Aorta (tissue), 4 donors: ENCODE data around the gene EMC6. TPM values are rescaled to one million over a fixed set of nuclear protein-coding genes. Genes with fewer than 3 reads are reported as not detected.

Experiments used
- polyA plus RNA-seq, 2 donors: library from polyadenylated mRNA; stranded (reverse); fragments of 200-250 nt; gene quantifications; one replicate each; pipeline ENCODE4 v1.2.3, GENCODE V29; 2013
- total RNA-seq, 2 donors: library from RNA; stranded (reverse); fragmentation: NEBNext Ultra II Directional; extraction: Animal tissue kit (Norgen Biotek cat#: 25700); gene quantifications; one replicate each; pipeline ENCODE4 v1.2.1, GENCODE V29; 2021
- donor health status: healthy with polysubstance abuse.
- donor health status: Bipolar disorder and iron deficiency.
- donor health status: DM: no; HTN: no; CAD: no.
- donor health status: DM: yes; HTN: yes; CAD: no.

Gene EMC6
- total and polyA plus RNA-seq, 4 donors: 19.2 to 48.5 (median 29.4) TPM

Other genes with a start within 250 kb of the EMC6 start
- gene OR1E2, start 235.0 kb upstream of the EMC6 start, total RNA-seq: not detected
- gene OR1E2, start 235.0 kb upstream of the EMC6 start, polyA plus RNA-seq: not detected
- 1 to 10 TPM in 1 of 2 donors, not detected in 1; 1.4 TPM for gene SPATA22, start 197.0 kb upstream of the EMC6 start, total RNA-seq
- under 1 TPM in 1 of 2 donors, not detected in 1; 0.67 TPM for gene SPATA22, start 197.0 kb upstream of the EMC6 start, polyA plus RNA-seq
- 1 to 10 TPM; 3.2 to 6.6 TPM for gene ASPA, start 192.8 kb upstream of the EMC6 start, total RNA-seq
- 1 to 10 TPM in 1 of 2 donors, under 1 TPM in 1; 0.10 to 4.5 TPM for gene ASPA, start 192.8 kb upstream of the EMC6 start, polyA plus RNA-seq
- 1 to 10 TPM in 1 of 2 donors, under 1 TPM in 1; 0.49 to 2.0 TPM for gene TRPV3, start 111.0 kb upstream of the EMC6 start, total RNA-seq
- under 1 TPM in 1 of 2 donors, not detected in 1; 0.75 TPM for gene TRPV3, start 111.0 kb upstream of the EMC6 start, polyA plus RNA-seq
- gene TRPV1, start 59.4 kb upstream of the EMC6 start, total RNA-seq: 1 to 10 TPM; 3.7 to 9.5 TPM
- 1 to 10 TPM; 1.9 to 2.6 TPM for gene TRPV1, start 59.4 kb upstream of the EMC6 start, polyA plus RNA-seq
- gene SHPK, start 32.6 kb upstream of the EMC6 start, total RNA-seq: 10 to 100 TPM in 1 of 2 donors, 1 to 10 TPM in 1; 7.4 to 15.8 TPM
- gene SHPK, start 32.6 kb upstream of the EMC6 start, polyA plus RNA-seq: 1 to 10 TPM; 4.3 to 6.8 TPM
- 10 to 100 TPM; 10.8 to 13.8 TPM for gene CTNS, start 32.1 kb upstream of the EMC6 start, total RNA-seq
- 10 to 100 TPM in 1 of 2 donors, 1 to 10 TPM in 1; 4.4 to 12.0 TPM for gene CTNS, start 32.1 kb upstream of the EMC6 start, polyA plus RNA-seq
- 100 to 1,000 TPM; 101 to 108 TPM for gene TAX1BP3, start 234 bp upstream of the EMC6 start, total RNA-seq
- gene TAX1BP3, start 234 bp upstream of the EMC6 start, polyA plus RNA-seq: 100 to 1,000 TPM in 1 of 2 donors, 10 to 100 TPM in 1; 93.2 to 155 TPM
- gene P2RX5, start 27.3 kb downstream of the EMC6 start, total RNA-seq: 1 to 10 TPM; 1.0 to 1.3 TPM
- 1 to 10 TPM in 1 of 2 donors, under 1 TPM in 1; 0.61 to 4.9 TPM for gene P2RX5, start 27.3 kb downstream of the EMC6 start, polyA plus RNA-seq
- under 1 TPM; 0.13 to 0.27 TPM for gene HASPIN, start 55.1 kb downstream of the EMC6 start, total RNA-seq
- gene HASPIN, start 55.1 kb downstream of the EMC6 start, polyA plus RNA-seq: not detected
- gene ITGAE, start 132.4 kb downstream of the EMC6 start, total RNA-seq: 10 to 100 TPM; 16.0 to 20.5 TPM
- gene ITGAE, start 132.4 kb downstream of the EMC6 start, polyA plus RNA-seq: 10 to 100 TPM; 35.4 to 57.0 TPM
- 10 to 100 TPM; 28.2 to 36.9 TPM for gene NCBP3, start 177.4 kb downstream of the EMC6 start, total RNA-seq
- gene NCBP3, start 177.4 kb downstream of the EMC6 start, polyA plus RNA-seq: 10 to 100 TPM in 1 of 2 donors, 1 to 10 TPM in 1; 6.5 to 19.0 TPM
- 10 to 100 TPM in 1 of 2 donors, 1 to 10 TPM in 1; 5.1 to 11.2 TPM for gene CAMKK1, start 224.2 kb downstream of the EMC6 start, total RNA-seq
- 1 to 10 TPM; 1.6 to 4.2 TPM for gene CAMKK1, start 224.2 kb downstream of the EMC6 start, polyA plus RNA-seq
- gene P2RX1, start 247.7 kb downstream of the EMC6 start, total RNA-seq: 1 to 10 TPM; 3.5 to 4.7 TPM
- 1 to 10 TPM in 1 of 2 donors, under 1 TPM in 1; 0.50 to 1.6 TPM for gene P2RX1, start 247.7 kb downstream of the EMC6 start, polyA plus RNA-seq